ENCODE measurements around the gene TTC28.
"Not testable (repeated sequence)": the region's sequence is repeated elsewhere in the genome, so short reads cannot be mapped to it uniquely, and the experiment has no call there.

Gene TTC28

DNA sequence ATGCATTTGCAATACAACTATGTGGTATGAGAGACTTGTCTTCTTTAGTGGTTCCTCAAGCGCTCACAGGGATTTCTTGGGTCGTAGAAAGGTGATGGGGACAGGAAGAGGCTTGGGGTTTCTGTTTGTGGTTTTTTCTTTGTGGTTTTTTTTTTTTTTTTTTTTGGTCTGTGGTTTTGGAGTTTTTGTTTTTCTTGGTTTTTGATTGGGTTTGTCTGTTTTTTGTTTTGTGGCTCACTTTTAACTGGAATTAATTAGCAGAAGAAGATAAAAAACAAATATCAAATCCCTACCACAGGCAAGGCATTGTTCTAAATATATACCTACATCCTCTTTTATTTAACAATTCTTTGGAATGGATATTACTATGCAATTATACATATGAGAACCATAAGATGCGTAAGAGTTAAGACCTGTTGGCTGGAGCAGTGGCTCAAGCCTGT is 5.5 kb downstream of the TTC28 start:
- no peak for DNase-seq

DNA sequence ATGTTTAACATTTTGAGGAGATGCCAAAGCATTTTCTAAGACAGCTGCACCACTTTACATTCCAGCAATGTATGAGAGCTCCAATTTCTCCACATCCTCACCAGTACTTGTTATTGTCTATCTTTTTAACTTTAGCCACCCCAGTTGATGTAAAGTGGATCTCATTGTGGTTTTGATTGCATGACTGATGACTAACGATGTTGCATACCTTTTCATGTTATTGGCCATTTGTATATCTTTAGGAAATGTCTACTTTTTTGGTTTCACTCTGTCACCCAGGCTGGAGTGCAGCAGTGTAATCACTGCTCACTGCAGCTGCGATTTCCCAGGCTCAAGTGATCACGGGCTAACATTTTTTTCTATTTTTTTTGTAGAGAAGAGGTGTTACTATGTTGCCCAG is 8.9 kb downstream of the TTC28 start:
- DNase-seq, result no peak

DNA sequence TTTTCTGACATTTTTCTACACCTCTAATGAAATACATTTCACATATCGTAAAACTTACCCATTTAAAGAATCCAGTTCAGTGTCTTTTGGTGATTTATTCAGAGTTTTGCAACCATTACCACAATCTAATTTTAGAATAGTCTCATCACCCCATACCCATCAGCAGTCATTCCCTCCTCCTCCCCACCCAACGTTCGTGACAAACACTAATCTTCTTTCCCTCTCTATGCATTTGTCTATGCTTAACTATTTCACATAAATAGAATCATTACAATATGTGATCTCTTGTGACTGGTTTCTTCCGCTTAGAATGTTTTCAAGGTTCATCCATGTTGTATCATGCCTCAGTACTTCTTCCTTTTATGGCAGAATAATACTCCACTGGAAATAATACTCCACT is 9.5 kb downstream of the TTC28 start:
- DNase-seq, result no peak

DNA sequence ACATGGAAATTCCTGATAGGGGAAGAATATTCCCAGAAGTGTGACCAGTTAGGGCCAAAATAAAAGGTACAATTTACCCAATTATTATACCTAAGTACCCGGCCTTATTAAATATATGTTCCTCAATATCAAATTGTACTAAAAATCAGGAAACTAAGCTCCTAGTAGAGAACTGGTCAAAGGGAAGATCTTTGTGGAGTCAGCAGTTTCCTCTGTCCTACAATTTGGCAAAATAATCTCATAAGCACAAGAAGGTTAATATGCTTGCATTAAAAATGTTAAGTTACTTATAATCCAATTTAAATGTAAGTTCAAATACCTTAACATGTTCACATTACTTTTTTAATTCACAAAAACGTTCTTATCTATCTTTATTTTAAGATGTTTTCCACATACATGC is 10.3 kb downstream of the TTC28 start:
- DNase-seq, result no peak

DNA sequence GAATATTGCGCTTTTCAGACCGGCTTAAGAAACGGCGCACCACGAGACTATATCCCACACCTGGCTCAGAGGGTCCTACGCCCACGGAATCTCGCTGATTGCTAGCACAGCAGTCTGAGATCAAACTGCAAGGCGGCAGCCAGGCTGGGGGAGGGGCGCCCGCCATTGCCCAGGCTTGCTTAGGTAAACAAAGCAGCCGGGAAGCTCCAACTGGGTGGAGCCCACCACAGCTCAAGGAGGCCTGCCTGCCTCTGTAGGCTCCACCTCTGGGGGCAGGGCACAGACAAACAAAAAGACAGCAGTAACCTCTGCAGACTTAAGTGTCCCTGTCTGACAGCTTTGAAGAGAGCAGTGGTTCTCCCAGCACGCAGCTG is 16.1 kb downstream of the TTC28 start:
- not testable (repeated sequence) for DNase-seq

DNA sequence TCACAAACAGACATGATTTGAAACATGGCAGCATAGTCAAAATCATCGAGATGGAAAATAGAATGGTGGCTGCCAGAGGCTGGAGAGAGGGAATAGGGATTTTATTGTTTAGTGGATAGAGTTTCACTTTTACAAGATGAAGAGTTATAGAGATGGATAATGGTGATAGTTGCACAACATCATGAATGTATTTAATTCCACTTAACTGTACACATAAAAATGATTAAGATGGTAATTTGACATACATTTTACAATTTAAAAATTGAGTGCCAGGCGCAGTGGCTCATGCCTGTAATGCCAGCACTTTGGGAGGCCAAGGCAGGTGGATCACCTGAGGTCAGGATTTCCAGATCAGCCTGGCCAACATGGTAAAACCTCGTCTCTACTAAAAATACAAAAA is 21.2 kb downstream of the TTC28 start:
- no peak for DNase-seq

DNA sequence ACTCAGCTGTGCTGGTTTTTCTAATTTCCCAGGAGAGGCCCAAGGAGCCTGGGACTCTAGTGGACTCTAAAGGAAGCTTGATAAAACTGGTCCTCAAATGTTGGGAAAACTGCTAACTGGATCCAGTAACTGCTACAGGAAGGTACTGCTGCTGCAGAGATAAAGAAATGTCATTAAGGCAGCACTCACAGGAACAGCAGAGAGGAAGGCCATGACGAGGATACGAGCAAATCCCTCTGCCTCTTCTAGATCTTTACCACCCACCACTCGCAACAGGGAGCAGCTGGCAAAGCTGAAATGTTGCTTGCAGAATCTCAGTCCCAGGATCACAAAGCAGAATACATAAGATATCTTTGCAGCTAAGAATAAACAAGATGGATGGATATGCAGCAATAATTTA is 23.5 kb downstream of the TTC28 start:
- no peak for DNase-seq

DNA sequence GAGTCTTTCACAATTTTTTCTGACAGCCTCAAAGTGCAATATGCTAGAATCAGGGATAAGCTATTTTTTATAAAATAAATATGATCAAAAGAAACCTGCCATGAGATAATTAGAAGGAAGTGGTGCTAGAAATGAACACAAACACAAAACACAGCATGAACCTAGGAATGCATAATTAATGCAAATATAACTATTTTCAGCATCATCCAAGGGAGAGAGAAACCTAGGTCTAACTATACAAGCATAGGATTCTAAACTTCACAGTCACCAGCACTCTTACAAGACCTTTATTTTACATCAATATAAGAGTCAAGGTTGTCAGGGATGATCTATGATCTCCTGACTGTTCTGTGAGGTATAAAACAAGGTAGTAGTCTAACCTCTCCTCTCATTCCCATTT is 29.2 kb downstream of the TTC28 start:
- DNase-seq, result no peak

DNA sequence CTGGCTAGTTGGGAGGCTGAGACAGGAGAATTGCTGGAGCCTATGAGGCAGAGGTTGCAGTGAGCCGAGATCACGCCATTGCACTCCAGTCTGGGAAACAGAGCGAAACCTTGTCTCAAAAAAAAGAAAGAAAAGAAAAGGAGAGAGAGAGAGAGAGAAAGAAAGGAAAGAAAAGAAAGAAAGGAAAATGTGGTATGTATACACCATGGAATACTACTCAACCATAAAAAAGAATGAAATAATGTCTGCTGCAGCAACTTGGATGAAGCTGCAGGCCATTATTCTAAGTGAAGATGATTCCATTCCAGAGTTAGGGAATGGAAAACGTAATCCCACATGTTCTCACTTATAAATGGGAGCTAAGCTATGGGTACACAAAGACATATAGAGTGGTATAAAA is 30.8 kb downstream of the TTC28 start:
- no peak for DNase-seq

DNA sequence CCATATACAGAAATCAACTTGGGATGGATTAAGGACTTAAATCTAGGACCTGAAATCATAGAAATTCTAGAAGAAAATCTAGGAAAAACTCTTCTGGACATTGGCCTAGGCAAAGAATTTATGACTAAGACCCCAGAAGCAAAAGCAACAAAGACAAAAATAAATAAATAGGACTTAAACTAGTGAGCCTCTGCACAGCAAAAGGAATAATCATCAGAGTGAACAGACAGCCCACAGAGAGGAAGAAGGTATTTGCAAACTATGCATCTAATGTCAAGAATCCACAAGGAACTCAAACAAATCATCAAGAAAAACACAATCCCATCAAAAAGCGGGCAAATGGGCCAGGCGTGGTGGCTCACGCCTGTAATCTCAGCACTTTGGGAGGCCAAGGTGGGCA is 32.4 kb downstream of the TTC28 start:
- DNase-seq, result no peak

DNA sequence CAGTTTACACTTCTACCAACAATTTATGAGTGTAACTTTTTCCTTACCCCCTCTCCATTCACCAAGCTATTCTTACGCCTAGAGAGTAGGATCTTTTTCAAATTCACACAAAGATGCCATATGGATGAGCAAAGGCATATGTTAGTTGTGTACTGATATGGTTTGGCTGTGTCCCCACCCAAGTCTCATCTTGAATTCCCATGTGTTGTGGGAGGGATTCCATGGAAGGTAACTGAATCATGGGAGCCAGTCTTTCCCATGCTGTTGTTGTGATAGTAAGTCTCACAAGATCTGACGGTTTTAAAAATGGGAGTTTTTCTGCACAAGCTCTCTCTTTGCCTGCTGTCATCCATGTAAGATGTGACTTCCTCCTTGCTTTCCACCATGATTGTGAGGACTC is 40.3 kb downstream of the TTC28 start:
- DNase-seq, result no peak

DNA sequence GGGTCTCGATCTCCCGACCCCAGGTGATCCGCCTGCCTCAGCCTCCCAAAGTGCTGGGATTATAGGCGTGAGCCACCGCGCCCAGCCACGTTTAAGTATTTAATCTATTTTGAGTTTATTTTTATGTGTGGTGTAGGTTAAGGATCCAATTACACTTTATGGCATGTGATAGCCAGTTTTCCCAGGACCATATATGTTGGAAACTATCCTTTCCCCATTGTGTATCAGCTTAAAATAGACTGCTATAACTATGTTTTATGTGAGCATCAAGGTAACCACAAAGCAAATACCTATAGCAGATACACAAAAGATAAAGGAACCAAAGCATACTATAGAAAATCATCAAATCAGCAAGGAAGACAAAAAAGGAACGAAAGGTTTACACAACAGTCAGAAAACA is 42.4 kb downstream of the TTC28 start:
- no peak for DNase-seq

DNA sequence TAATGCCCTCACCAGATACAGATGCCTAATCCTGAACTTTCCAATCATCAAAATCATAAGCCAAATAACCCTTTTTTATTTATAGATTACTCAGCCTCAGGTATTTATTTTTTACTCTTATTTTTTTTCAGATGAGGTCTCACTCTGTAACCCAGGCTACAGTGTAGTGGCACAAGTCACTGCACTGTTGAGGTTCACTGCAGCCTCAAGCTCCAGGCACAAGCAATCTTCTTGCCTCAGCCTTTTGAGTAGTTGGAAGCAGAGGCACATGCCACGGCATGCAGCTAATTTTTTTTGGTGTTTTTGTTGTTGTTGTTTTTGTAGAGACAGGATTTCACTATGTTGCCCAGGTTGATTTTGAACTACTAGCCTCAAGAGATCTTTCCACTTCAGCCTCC is 49.5 kb downstream of the TTC28 start:
- no peak for DNase-seq

DNA sequence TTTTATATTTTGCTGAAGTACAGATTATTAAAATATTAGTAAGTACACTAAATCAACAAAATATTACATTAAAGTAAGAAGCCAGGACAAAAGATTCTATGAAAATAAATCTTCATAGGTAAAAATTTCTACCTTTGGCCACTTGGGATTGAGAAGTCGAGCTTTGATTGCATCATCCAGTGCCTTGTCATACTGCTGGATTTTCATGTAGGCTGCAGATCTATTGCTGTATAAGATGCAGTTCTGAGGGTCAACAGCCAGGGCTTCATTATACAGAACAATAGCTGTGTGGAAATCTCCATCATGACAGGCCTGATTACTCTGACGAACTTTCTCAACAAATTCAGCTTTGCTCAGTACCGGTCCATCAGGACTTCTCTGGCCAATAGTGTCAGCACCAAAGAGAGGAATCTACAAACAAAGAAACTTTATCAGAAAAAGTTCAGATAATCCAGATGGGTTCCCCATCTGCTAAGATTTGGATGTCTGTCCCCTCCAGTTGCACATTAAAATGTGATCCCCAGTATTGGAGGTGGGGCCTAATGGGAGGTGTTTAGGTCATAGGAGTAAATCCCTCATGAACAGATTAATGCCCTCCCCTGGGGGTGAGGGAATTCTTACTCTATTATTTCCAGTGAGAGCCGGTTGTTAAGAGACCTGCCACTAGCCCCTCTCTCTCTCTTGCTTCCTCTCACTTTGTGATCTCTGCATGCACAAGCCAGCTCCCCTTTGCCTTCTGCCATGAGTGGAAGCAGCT is 50.0 kb downstream of the TTC28 start:
- DNase-seq, result no peak

DNA sequence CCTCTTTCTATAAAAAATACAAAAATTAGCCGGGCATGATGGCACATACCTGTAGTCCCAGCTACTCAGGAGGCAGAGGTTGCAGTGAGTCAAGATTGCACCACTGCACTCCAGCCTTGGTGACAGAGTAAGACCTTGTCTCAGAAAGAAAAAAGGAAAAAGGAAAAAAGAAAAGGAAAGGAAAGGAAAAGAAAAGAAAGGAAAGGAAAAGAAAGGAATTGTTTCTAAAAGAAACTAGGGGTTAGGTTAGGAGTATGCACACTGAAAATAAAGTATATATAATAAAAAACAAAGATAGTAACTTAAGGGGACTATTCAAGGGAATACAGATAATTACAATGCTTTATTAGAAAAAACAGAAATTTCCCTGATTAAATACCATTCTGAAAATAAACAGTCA is 50.9 kb downstream of the TTC28 start:
- DNase-seq, result no peak

DNA sequence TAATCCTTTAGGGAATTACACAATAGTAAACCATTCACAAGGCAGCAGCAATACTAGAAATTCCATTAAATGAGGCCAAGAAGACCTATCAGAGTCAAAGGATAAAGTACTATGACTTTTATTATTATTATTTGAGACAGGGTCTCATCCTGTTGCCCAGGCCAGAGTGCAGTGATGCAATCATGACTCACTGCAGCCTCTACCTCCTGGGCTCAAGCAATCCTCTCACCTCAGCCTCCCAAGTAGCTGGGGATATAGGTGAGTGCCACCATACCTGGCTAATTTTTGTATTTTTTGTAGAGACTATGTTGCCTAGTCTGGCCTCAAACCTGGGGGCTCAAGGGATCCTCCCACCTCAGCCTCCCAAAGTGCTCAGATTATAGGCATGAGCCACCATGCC is 51.8 kb downstream of the TTC28 start:
- no peak for DNase-seq

DNA sequence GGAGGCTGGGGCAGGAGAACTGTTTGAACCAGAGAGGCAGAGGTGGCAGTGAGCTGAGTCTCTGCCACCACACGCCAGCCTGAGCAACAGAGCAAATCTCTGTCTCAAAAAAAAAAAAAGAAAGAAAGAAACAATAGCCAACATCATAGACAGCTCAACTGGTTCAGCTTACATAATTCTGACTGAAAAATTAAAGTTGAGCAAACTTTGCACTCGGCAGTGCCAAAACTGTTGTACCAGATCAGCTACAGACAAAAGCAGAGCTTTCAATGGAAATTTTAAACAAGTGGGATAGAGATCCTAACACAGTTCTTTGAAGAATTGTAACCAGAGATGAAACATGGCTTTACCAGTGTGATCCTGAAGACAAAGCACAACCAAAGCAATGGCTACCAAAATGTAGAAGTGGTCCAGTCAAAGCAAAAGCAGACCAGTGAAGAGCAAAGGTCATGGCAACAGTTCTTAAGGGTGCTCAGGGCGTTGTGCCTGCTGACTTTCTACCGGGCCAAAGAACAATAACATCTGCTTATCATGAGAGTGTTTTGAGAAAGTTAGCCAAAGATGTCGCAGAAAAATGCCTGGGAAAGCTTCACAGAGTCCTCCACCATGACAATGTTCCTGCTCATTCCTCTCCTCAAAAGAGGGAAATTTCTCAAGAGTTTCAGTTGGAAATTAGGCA is 59.3 kb downstream of the TTC28 start:
- DNase-seq, result no peak

DNA sequence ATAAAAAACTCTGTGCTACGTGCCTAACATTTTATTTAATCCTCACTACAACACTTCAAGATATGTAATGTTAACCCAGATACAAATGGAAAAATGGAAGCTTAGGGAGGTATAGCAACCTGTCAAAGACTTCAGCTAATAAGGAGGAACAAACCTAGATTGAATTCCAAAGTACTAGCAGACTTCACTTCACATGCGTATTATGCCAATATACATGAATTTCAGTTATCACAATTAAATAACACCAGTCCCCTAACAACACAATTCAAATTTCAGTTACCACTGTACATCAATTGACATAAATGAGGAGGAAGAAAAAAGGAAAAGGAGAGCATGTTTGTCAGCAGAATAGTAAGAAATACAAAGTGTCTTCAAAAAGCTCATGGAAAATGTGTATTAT is 60.4 kb downstream of the TTC28 start:
- DNase-seq, result no peak

DNA sequence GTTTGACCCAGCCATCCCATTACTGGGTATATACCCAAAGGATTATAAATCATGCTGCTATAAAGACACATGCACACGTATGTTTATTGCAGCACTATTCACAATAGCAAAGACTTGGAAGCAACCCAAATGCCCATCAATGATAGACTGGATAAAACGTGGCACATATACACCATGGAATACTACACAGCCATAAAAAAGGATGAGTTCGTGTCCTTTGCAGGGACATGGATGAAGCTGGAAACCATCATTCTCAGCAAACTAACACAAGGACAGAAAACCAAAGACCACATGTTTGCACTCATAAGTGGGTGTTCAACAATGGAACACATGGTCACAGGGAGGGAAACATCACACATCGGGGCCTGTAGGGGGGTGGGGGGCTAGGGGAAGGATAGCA is 64.2 kb downstream of the TTC28 start:
- DNase-seq, result not testable (repeated sequence)

DNA sequence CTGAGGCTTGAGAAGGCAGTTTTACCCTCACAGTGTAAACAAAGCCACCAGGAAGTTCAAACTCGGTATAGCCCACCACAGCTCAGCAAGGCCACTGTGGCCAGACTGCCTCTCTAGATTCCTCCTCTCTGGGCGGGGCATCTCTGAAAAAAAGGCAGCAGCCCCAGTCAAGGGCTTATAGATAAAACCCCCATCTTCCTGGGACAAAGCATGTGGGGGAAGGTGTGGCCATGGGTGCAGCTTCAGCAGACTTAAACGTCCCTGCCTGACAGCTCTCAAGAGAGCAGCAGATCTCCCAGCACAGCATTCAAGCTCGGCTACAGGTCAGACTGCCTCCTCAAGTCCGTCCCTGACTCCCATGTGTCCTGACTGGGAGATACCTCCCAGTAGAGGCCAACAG is 69.7 kb downstream of the TTC28 start:
- no peak for DNase-seq

DNA sequence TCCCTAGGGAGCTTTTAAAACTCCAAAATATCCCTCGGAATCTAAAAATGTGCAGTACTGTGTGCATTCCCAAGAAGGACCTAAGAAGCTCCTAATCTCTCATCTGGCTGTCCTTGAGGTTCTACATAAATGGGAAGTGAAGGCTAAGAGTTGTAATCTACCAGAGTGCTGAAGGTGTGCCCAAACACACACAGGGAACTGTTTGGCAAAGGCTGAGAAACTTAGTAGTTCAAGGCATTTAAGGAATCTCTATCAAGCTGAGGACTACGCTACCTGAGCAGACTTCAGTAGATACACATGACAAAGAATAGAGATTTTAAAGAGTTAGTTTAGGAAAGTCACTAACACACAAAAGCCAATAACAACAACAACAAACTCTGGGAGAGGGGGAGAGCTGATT is 71.1 kb downstream of the TTC28 start:
- DNase-seq, result no peak

DNA sequence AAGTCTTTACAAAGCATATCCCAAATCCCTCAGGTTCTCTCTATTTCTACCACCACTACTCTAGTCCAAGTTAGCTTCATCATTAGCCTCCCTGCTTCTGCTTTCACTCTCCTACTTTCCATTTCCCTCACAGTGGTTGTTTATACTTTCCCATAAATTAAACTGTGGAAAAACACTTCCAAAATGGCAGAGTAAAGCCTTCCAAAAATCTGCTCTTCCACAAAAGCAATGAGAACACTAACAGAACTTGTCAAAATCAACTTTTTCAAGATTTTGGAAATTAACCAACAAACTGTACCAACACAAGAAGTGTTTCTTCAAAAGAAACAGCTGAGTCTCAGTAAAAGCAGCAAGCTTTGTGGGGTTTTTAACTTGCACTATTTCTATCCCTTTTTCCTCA is 71.8 kb downstream of the TTC28 start:
- no peak for DNase-seq

DNA sequence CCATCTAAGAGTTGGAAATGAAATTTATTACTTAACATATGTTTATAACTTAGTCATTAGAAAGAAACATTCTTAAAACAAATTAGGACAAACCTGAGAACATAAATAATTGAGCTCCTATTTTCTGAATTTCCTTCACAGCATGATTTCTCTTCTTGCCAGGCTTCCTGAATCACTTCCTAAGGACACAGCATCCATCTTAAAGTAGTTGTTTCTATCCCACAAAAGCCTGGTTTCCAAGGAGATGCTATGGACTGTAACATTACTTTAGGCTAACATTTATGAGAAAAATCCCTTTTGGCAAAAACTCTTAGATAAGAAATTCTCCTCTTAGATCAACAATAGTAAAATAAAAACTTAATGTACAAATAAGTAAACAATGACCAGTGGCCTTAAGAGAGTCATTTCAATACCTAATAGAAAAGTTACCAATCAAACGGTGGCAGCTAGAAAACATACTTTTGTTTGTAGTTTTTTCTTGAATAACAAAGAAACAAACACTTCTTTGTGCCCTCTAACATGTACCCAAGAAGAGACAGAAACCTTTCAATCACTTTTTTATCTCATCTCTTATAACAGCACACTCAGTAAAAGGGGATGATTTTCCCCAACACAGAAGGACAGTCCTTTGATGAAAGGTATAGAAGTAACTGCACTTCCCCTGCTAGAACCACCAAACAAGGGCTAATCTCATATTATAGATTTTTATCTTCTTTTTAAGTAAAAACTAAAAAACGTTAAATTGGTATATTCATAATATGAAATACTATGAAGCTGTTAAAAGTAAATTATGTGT is 74.5 kb downstream of the TTC28 start:
- DNase-seq, result no peak

DNA sequence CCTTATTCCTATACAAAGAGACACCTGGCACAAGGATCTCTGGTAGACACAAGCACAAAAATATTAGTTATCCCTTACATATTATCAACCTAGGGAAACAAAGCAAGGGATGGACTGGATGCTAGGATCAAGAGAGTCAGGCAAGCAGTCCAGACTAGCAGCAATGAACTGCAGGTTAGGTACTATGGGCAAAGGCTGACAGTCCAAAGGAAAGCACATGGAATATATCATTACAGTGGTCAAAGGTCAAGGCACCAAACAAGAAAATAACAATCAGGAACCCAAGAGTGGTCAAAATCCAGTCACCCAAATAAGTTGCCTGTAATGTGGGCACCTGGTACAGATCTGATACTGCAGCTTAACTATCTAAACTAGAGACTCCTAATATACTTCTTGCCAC is 77.7 kb downstream of the TTC28 start:
- no peak for DNase-seq
